HepG2 (cell line): ENCODE results near the gene USE1. TPM values are rescaled to one million over a fixed set of nuclear protein-coding genes. Genes with fewer than 3 reads are reported as not detected.

Experiments
- ATAC-seq: fragments of 200-7000 bp; cut with Tn5 transposase; 3 replicates; pipeline ENCODE4 v1.9.1; 2020; ENCODE audit warnings: mild to moderate bottlenecking, moderate library complexity
- BruUV-seq: library from RNA; stranded (reverse); fragments of 400-500 nt; replicated peaks from 2 replicates; lab custom pipeline; 2021; lab: Mats Ljungman, UMichigan
- CTCF ChIA-PET: fragments of 300-600 bp; formaldehyde crosslinking; extraction: SDS; loops from one replicate; lab custom pipeline; 2021; ENCODE audit warnings: low total read pairs, inconsistent platforms, low intra/inter-chr PET ratio; lab: Yijun Ruan, JAX
- POLR2A ChIA-PET: fragments of 350-600 bp; sonication (Branson Sonifier 250); formaldehyde crosslinking; loops from one replicate; lab custom pipeline; 2020; ENCODE audit warnings: antibody characterized with exemption, inconsistent platforms; lab: Yijun Ruan, JAX
- DNase-seq: peaks from one replicate; pipeline ENCODE4 v3.0.0-alpha.2; 2015; ENCODE audit warnings: low spot score
- FAIRE-seq: peaks from 3 replicates; lab custom pipeline; 2011; peaks lifted over from hg19 to GRCh38; lab: Jason Lieb, UNC
- H2AFZ ChIP-seq: one replicate; pipeline ENCODE4 v1.6.1; 2011; ENCODE audit warnings: low read length, inconsistent platforms
- H3K27ac ChIP-seq: fragments of 300-600 bp; 3 replicates; pipeline ENCODE4 v1.8.0; 2011; ENCODE audit warnings: mixed run types, mild to moderate bottlenecking, mixed read lengths, low read length, inconsistent platforms; ENCODE audit not compliant: insufficient read depth; ENCODE audit errors: extremely low read length
- H3K27me3 ChIP-seq, 2 experiments: fragments of 200-600 bp in 1 of 2; 2 replicates in 1 of 2; 3 replicates in 1 of 2; pipeline versions ENCODE4 v1.6.0 to v1.8.0; 2011; ENCODE audit warnings: low read length in 2 of 2, mild to moderate bottlenecking in 2 of 2, moderate library complexity in 2 of 2, inconsistent platforms in 1 of 2; ENCODE audit not compliant: insufficient read depth in 2 of 2, control insufficient read depth in 1 of 2
- H3K36me3 ChIP-seq, 2 experiments: fragments of 200-600 bp in 1 of 2; replicated peaks in 1 of 2; 2 replicates in 1 of 2; 3 replicates in 1 of 2; pipeline versions ENCODE4 v1.5.1 to v1.8.0; 2011; ENCODE audit warnings: low read length in 2 of 2, inconsistent platforms in 1 of 2; ENCODE audit not compliant: insufficient read depth in 2 of 2, control insufficient read depth in 1 of 2
- H3K4me1 ChIP-seq: 2 replicates; pipeline ENCODE4 v1.5.1; 2012; ENCODE audit warnings: low read length, inconsistent platforms; ENCODE audit not compliant: insufficient read depth
- H3K4me2 ChIP-seq: 2 replicates; pipeline ENCODE4 v1.6.0; 2011; ENCODE audit warnings: low read depth, low read length, inconsistent platforms
- H3K4me3 ChIP-seq, 3 experiments: fragments of 200-600 bp in 1 of 3; sonication (generic), shearing (Covaris generic) in 1 of 3; replicated peaks in 1 of 3; 2 replicates each; pipeline ENCODE4 v1.5.1; 2011 to 2016; ENCODE audit warnings: low read length in 3 of 3, inconsistent platforms in 2 of 3, low read depth in 2 of 3, mild to moderate bottlenecking in 2 of 3, control low read depth in 1 of 3, mixed read lengths in 1 of 3; ENCODE audit not compliant: insufficient read depth in 1 of 3
- H3K79me2 ChIP-seq: one replicate; pipeline ENCODE4 v1.6.1; 2011; ENCODE audit warnings: low read length, inconsistent platforms; ENCODE audit not compliant: insufficient read depth
- H3K9ac ChIP-seq: 2 replicates; pipeline ENCODE4 v1.6.0; 2011; ENCODE audit warnings: mild to moderate bottlenecking, low read depth, low read length, inconsistent platforms; ENCODE audit not compliant: insufficient read depth
- H3K9me3 ChIP-seq: 2 replicates; pipeline ENCODE4 v1.5.1; 2012; ENCODE audit warnings: mild to moderate bottlenecking, low read length
- H4K20me1 ChIP-seq: 2 replicates; pipeline ENCODE4 v1.6.0; 2011; ENCODE audit warnings: inconsistent platforms, mild to moderate bottlenecking, low read length, moderate library complexity; ENCODE audit not compliant: insufficient read depth
- AGO2 ChIP-seq: fragments of 200-400 bp; formaldehyde crosslinking; optimal IDR thresholded peaks from 2 replicates; pipeline ENCODE3; 2017; ENCODE audit warnings: mild to moderate bottlenecking, low read depth, low read length, moderate library complexity
- POLR2G ChIP-seq: fragments of 200-400 bp; formaldehyde crosslinking; IDR thresholded peaks from 2 replicates; pipeline ENCODE4 v1.6.1; 2018; ENCODE audit warnings: mild to moderate bottlenecking, low read depth, low read length, moderate library complexity
- RBM22 ChIP-seq: fragments of 200-400 bp; formaldehyde crosslinking; optimal IDR thresholded peaks from 2 replicates; pipeline ENCODE3; 2017; ENCODE audit warnings: mild to moderate bottlenecking, low read length, moderate library complexity
- ZFAT ChIP-seq: sonication (generic); formaldehyde crosslinking; conservative IDR thresholded peaks from 2 replicates; pipeline ENCODE4 v1.8.1; 2023; ENCODE audit warnings: missing genetic modification reagents, inconsistent platforms
- ZNF549 ChIP-seq: sonication (generic); formaldehyde crosslinking; IDR thresholded peaks from 2 replicates; pipeline ENCODE4 v1.5.0; 2020; ENCODE audit warnings: missing genetic modification reagents
- WGBS: methylation state at CpG from one replicate; pipeline ENCODE4 v1.1.6; 2017; ENCODE audit warnings: low lambda C conversion rate; 5-methylcytosine and 5-hydroxymethylcytosine counted together
- in situ Hi-C: cut with HindIII; loops from 2 replicates; pipeline ENCODE4 v1.10.0; 2017; ENCODE audit warnings: low pct_unique_long_range_greater_than_20kb; ENCODE audit not compliant: extremely low pct_ligation_motif_present
- intact Hi-C: fragments of 100-400 bp; cut with micrococcal nuclease; formaldehyde crosslinking; loops from one replicate; pipeline ENCODE4 v1.10.0; 2022; ENCODE audit not compliant: unreplicated experiment
- polyA plus RNA-seq, 8 experiments: library from polyadenylated mRNA; depleted of rRNA in 3 of 8; stranded (reverse) in 7 of 8; unstranded in 1 of 8; fragments of >200 nt; fragmentation: Illumina TruSeq in 4 of 8; extraction: Trizol in 4 of 8; gene quantifications; 2 replicates each; pipeline versions ENCODE4 v1.2.1 to v1.2.3, GENCODE V29; 2011 to 2016; ENCODE audit warnings: low read depth in 4 of 8, missing spikeins in 1 of 8, mixed read lengths in 1 of 8; ENCODE audit not compliant: insufficient read depth in 1 of 8
- total RNA-seq, 5 experiments: library from RNA; depleted of rRNA; stranded (reverse); fragments of >200 nt; fragmentation: Illumina TruSeq; extraction: Trizol; gene quantifications; 2 replicates each; pipeline ENCODE4 v1.2.3, GENCODE V29; 2016; ENCODE audit warnings: low read depth in 1 of 5
- TF ChIP-seq, protein P1 (sequence below): sonication (generic); formaldehyde crosslinking; IDR thresholded peaks from 2 replicates; pipeline ENCODE4 v1.4.0; 2020; ENCODE audit warnings: low read depth, mild to moderate bottlenecking, missing genetic modification reagents

The USE1 gene
- total and polyA plus RNA-seq, 2 of the 13 experiments (the other 11 are each of a cell fraction or from before 2014, with no cell fraction given) = 9.9 to 17.6 TPM

GRCh38 chr19:17236811-17237543 is 21.8 kb downstream of the USE1 start:
- no peaks in the 10 kb centered on the region for H3K27me3 ChIP-seq
- DNase-seq (no peak), ATAC-seq (no peak), FAIRE-seq (no peak)
- peaks cover 21% of the 10 kb centered on the region; the same call in 1 of the 2 replicates for H4K20me1 ChIP-seq
- no peak overlapping the region for H2AFZ ChIP-seq
- peaks cover 54% of the 10 kb centered on the region for H3K4me1 ChIP-seq
- no peak overlapping the region for H3K4me3 ChIP-seq
- H3K79me2 ChIP-seq = peaks cover 30% of the 10 kb centered on the region
- no peak overlapping the region for H3K27ac ChIP-seq
- ChIA-PET CTCF (no interaction called here), POLR2A (interaction anchor here (0.8 to 9.0 kb wide), 3 partner anchors 8 to 30 kb away, joined by 4 to 178 read pairs (median 6); partner anchors contain the start of genes BABAM1, OCEL1 and USE1)
- in situ Hi-C loops = no loop called here
- intact Hi-C loops = no loop called here
- WGBS = 96% methylated on average over 18 of the region's 18 CpGs
- H3K9ac ChIP-seq = no peak overlapping the region
- H3K4me2 ChIP-seq = no peak overlapping the region
- H3K36me3 ChIP-seq = peaks cover 18 to 42% of the 10 kb centered on the region in 2 experiments
- no peak for TF ChIP-seq ZNF549 (CRISPR knock-in tag)
- no peak for TF ChIP-seq ZFAT (CRISPR knock-in tag)
- TF ChIP-seq POLR2G = 0 out of 2 replicates have a peak, but pooled peaks have one; percentile 0
- peak; percentile 75 for TF ChIP-seq AGO2
- H3K9me3 ChIP-seq = no peaks in the 10 kb centered on the region
- BruUV-seq = no TSS peak

DNA sequence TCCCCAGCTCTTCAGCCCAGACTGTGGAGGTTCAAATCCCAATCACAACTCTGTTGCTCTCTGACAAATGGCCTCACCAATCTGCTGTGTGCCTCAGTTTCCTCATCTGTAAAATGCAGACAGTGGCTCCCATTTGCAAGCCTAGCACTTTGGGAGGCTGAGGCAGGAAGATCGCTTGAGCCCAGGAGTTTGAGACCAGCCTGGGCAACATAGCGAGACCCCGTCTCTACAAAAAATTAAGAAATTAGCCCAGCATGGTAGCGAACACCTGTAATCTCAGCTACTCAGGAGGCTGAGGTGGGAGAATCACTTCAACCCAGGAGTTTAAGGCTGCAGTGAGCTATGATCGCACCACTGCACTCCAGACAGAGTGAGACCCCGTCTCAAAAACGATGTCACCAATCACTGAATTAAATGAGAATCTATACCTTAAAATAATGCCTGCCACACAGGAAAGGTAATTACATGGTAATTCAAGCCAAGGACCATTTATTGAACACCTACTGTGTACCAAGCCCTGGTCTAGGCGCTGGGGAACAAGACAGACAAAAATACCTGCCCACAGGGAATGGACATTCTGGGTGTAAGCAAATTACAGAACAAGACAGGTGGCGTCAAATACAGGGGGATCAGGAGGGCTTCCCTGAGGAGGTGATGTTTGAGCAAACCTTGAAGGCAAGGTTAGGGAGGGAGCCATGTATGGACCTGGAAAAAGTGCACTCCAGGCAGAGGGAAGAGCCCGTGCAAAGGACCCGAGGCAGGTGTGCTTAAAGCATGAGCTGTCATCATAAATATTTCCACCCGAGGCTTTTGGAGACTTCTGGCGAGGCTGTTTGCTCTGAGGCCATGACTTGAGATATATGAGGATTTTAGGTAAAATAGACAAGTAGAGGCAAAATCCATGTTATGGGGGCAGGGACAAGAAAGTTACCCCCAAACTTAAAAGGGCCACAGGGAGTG is 22.9 kb downstream of the USE1 start:
- no peaks in the 10 kb centered on the region for H3K27me3 ChIP-seq
- H3K9ac ChIP-seq = no peak overlapping the region
- BruUV-seq = no TSS peak
- H3K4me1 ChIP-seq = peaks cover 64% of the 10 kb centered on the region
- 96% methylated on average over 13 of the region's 13 CpGs for WGBS
- POLR2A ChIA-PET = interaction anchor here (0.8 to 9.0 kb wide), 4 partner anchors 9 to 29 kb away, joined by 3 to 178 read pairs (median 5); partner anchors contain the start of genes BABAM1, OCEL1 and USE1
- in situ Hi-C loops (no loop called here), intact Hi-C loops (no loop called here)
- ATAC-seq (no peak), DNase-seq (no peak), FAIRE-seq (no peak)
- H3K9me3 ChIP-seq = no peaks in the 10 kb centered on the region
- H3K36me3 ChIP-seq = peaks cover 14 to 37% of the 10 kb centered on the region in 2 experiments
- TF ChIP-seq, protein P1, sequence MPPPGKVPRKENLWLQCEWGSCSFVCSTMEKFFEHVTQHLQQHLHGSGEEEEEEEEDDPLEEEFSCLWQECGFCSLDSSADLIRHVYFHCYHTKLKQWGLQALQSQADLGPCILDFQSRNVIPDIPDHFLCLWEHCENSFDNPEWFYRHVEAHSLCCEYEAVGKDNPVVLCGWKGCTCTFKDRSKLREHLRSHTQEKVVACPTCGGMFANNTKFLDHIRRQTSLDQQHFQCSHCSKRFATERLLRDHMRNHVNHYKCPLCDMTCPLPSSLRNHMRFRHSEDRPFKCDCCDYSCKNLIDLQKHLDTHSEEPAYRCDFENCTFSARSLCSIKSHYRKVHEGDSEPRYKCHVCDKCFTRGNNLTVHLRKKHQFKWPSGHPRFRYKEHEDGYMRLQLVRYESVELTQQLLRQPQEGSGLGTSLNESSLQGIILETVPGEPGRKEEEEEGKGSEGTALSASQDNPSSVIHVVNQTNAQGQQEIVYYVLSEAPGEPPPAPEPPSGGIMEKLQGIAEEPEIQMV = no peak
- peak; percentile 40 for TF ChIP-seq RBM22
- peaks cover 27% of the 10 kb centered on the region; the same call in 1 of the 2 replicates for H4K20me1 ChIP-seq
- H3K79me2 ChIP-seq = peaks cover 40% of the 10 kb centered on the region
- no peak overlapping the region for H3K4me3 ChIP-seq
- H2AFZ ChIP-seq = no peak overlapping the region
- CTCF ChIA-PET = no interaction called here
- H3K27ac ChIP-seq = no peak overlapping the region
- H3K4me2 ChIP-seq = no peak overlapping the region
